MM.1S (cell line): ENCODE measurements around the gene CD7.

Source experiments
- DNase-seq: peaks from one replicate; pipeline ENCODE4 v3.0.0-alpha.2; 2015
- H2AFZ ChIP-seq: fragments of 300-600 bp; sonication (generic); 2 replicates; pipeline ENCODE4 v1.6.0; 2016; ENCODE audit warnings: antibody characterized with exemption, low read length
- H3F3A ChIP-seq: fragments of 300-600 bp; sonication (generic); 2 replicates; pipeline ENCODE4 v1.6.1; 2016; ENCODE audit warnings: mild to moderate bottlenecking, antibody characterized with exemption, low read length, moderate library complexity, mixed read lengths; ENCODE audit not compliant: insufficient read depth
- H3K27ac ChIP-seq: fragments of 300-600 bp; sonication (generic); 2 replicates; pipeline ENCODE4 v1.5.1; 2016; ENCODE audit warnings: mild to moderate bottlenecking, low read length
- H3K27me3 ChIP-seq: fragments of 300-600 bp; sonication (generic); replicated peaks from 2 replicates; pipeline ENCODE4 v1.6.0; 2016; ENCODE audit warnings: low read length; ENCODE audit not compliant: insufficient read depth
- H3K36me3 ChIP-seq: fragments of 300-600 bp; sonication (generic); replicated peaks from 2 replicates; pipeline ENCODE4 v1.6.1; 2016; ENCODE audit warnings: mild to moderate bottlenecking, low read length, mixed read lengths; ENCODE audit not compliant: insufficient read depth
- H3K4me1 ChIP-seq: fragments of 300-600 bp; sonication (generic); 2 replicates; pipeline ENCODE4 v1.6.1; 2016; ENCODE audit warnings: low read length, mixed read lengths
- H3K4me2 ChIP-seq: fragments of 300-600 bp; sonication (generic); 2 replicates; pipeline ENCODE4 v1.6.0; 2016; ENCODE audit warnings: low read depth, low read length
- H3K4me3 ChIP-seq: fragments of 300-600 bp; sonication (generic); 2 replicates; pipeline ENCODE4 v1.5.1; 2016; ENCODE audit warnings: low read length, mixed read lengths
- H3K79me2 ChIP-seq: fragments of 300-600 bp; sonication (generic); 2 replicates; pipeline ENCODE4 v1.6.1; 2016; ENCODE audit warnings: mixed run types, low read length, mixed read lengths
- H3K9ac ChIP-seq: fragments of 300-600 bp; sonication (generic); 2 replicates; pipeline ENCODE4 v1.6.1; 2016; ENCODE audit warnings: low read length, mixed read lengths
- H3K9me2 ChIP-seq: fragments of 300-600 bp; sonication (generic); replicated peaks from 2 replicates; pipeline ENCODE4 v1.6.1; 2016; ENCODE audit warnings: mild to moderate bottlenecking, low read length, mixed read lengths; ENCODE audit not compliant: insufficient read depth
- H3K9me3 ChIP-seq: fragments of 300-600 bp; sonication (generic); replicated peaks from 2 replicates; pipeline ENCODE4 v1.6.1; 2016; ENCODE audit warnings: mild to moderate bottlenecking, low read length, mixed read lengths; ENCODE audit not compliant: insufficient read depth
- H4K20me1 ChIP-seq: fragments of 300-600 bp; sonication (generic); 2 replicates; pipeline ENCODE4 v1.6.1; 2016; ENCODE audit warnings: mild to moderate bottlenecking, low read length, moderate library complexity, mixed read lengths; ENCODE audit not compliant: insufficient read depth
- EZH2 ChIP-seq: fragments of 300-600 bp; sonication (generic); optimal IDR thresholded peaks from 2 replicates; pipeline ENCODE3; 2017; ENCODE audit warnings: low read depth, mild to moderate bottlenecking, antibody characterized with exemption, low read length, mixed read lengths
- EZH2phosphoT487 ChIP-seq: fragments of 300-600 bp; sonication (generic); IDR thresholded peaks from 2 replicates; pipeline ENCODE4 v1.6.1; 2018; ENCODE audit warnings: antibody characterized with exemption, low read length
- TF ChIP-seq, protein P1 (sequence below): fragments of 300-600 bp; sonication (generic); IDR thresholded peaks from 2 replicates; pipeline ENCODE4 v1.5.1; 2016; ENCODE audit warnings: antibody characterized with exemption, low read length, mixed read lengths

CD7 gene

GRCh38 chr17:82280537-82280936, 36.9 kb downstream of the CD7 start:
- Histone ChIP-seq H3K36me3 (no peaks in the 10 kb centered on the region), H3K9ac (no peak overlapping the region), H3K27ac (no peak overlapping the region), H3K4me2 (no peak overlapping the region), H3K4me3 (no peak overlapping the region), H3K9me3 (no peaks in the 10 kb centered on the region), H2AFZ (no peak overlapping the region), H3K4me1 (no peaks in the 10 kb centered on the region), H3K27me3 (no peaks in the 10 kb centered on the region), H3K9me2 (no peaks in the 10 kb centered on the region), H4K20me1 (no peaks in the 10 kb centered on the region), H3F3A (no peaks in the 10 kb centered on the region), H3K79me2 (no peaks in the 10 kb centered on the region)
- no peak for DNase-seq
- TF ChIP-seq EZH2, result no peak
- no peak for TF ChIP-seq EZH2phosphoT487
- TF ChIP-seq, protein P1, sequence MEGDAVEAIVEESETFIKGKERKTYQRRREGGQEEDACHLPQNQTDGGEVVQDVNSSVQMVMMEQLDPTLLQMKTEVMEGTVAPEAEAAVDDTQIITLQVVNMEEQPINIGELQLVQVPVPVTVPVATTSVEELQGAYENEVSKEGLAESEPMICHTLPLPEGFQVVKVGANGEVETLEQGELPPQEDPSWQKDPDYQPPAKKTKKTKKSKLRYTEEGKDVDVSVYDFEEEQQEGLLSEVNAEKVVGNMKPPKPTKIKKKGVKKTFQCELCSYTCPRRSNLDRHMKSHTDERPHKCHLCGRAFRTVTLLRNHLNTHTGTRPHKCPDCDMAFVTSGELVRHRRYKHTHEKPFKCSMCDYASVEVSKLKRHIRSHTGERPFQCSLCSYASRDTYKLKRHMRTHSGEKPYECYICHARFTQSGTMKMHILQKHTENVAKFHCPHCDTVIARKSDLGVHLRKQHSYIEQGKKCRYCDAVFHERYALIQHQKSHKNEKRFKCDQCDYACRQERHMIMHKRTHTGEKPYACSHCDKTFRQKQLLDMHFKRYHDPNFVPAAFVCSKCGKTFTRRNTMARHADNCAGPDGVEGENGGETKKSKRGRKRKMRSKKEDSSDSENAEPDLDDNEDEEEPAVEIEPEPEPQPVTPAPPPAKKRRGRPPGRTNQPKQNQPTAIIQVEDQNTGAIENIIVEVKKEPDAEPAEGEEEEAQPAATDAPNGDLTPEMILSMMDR, result no peak

DNA sequence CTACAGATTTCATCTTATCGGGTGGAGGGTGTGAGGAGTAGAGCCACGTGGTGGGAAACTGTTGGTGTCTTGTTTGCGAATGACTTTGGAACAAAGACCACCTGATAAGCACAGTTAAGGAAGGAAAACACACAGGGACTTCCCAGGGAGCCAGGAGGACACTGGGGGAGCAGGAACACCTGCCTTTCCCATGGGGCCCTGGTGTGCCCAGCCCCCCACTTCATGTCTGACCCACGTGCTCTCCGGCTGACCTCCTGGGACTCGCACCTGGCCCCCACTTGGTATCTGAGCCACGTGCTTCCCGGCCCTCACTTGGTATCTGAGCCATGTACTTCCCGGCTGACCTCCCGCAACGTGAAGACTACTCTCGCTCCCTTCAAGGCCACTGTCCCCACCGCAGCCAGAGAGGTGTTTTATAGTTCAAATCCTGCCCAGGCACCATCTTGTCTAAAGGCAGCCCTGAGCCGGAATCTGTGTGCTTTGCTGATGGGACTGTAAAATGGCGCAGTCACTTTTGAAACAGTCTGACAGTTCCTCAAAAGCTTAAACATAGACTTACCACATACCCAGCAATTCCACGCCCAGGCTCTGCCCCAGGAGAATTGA, 38.5 kb downstream of the CD7 start:
- Histone ChIP-seq H4K20me1 (no peaks in the 10 kb centered on the region), H3K27me3 (no peaks in the 10 kb centered on the region), H3K79me2 (peaks cover 1% of the 10 kb centered on the region; the same call in 1 of the 2 replicates), H3K4me1 (peaks cover 5% of the 10 kb centered on the region), H3K4me2 (no peak overlapping the region), H3F3A (no peaks in the 10 kb centered on the region), H3K9me3 (no peaks in the 10 kb centered on the region), H3K4me3 (no peak overlapping the region), H3K27ac (no peak overlapping the region), H2AFZ (no peak overlapping the region), H3K9me2 (no peaks in the 10 kb centered on the region), H3K9ac (no peak overlapping the region), H3K36me3 (no peaks in the 10 kb centered on the region)
- TF ChIP-seq, protein P1, result no peak
- DNase-seq, result no peak

- no peak for DNase-seq
- Histone ChIP-seq H3K4me2 (no peak overlapping the region), H3K9me2 (no peaks in the 10 kb centered on the region), H3F3A (no peaks in the 10 kb centered on the region), H4K20me1 (no peaks in the 10 kb centered on the region), H3K27me3 (no peaks in the 10 kb centered on the region), H3K9ac (no peak overlapping the region), H3K79me2 (peaks cover 3% of the 10 kb centered on the region), H3K4me3 (no peak overlapping the region), H3K36me3 (no peaks in the 10 kb centered on the region), H3K9me3 (no peaks in the 10 kb centered on the region), H2AFZ (no peak overlapping the region), H3K4me1 (peaks cover 7% of the 10 kb centered on the region), H3K27ac (no peak overlapping the region)
- TF ChIP-seq EZH2phosphoT487 (no peak), EZH2 (no peak)
- TF ChIP-seq, protein P1, result no peak
Observed at GRCh38 chr17:82278308-82278707, 39.1 kb downstream of the CD7 start.
